ENCODE data around the gene EPB41L4A.
"Not testable (repeated sequence)": the region's sequence is repeated elsewhere in the genome, so short reads cannot be mapped to it uniquely, and the experiment has no call there.

EPB41L4A gene

DNA sequence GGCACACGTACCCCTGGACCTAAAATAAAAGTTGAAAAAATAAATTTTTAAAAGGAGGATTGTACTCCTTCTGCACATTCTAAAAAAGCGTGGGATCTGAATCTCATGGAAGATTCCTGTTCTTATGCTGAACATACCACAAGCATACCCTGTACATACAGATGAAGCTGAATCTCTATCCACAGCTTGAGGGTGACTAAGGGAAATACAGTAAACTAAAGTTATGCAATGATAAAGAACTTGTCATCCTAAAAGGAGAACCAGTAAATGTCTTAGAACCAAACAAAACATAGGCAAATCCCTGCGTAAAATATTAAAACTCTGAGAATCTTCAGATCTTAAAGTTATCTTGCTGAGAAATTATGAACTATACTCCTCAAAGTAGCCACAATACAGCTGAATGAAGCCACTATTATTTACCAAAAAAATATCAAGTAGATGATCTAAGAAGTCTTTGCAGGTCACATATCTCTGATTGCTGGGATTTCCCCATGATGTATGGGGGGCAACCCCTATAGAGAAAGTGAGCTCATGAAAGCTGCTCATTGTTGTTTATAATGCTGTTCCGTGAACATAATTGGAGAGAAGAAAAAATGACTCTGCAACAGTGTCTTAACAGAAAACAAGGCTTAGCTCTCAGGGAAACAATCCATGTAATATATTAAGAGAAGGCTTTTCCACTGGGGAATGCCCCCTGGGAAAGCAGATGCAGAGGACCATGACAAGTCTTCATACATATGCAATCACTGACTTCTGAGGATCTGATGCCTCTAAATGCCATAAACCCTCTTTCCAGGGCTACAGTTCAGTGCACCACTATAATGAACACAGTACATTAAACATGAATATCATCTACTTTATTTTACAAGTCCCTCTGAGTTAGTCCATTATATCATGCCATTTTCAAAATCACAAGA lies 210.1 kb downstream of the EPB41L4A start:
- no peak for DNase-seq (ENCODE audit: low read depth)

DNA sequence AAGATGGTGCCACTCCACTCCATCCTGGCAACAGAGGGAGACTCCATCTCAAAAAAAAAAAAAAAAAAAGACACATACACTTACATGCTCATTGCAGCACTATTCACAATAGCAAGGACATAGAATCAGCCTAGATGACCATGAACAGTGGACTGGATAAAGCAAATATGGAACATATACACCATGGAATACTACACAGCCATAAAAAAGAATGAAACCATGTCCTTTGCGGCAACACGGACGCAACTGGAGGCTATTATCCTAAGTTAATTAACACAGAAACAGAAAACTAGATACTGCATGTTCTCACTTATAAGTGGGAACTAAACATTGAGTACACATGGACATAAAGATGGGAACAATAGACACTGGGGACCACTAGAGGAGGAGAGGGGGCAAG lies 210.9 kb downstream of the EPB41L4A start:
- DNase-seq (ENCODE audit: low read depth), result not testable (repeated sequence)

DNA sequence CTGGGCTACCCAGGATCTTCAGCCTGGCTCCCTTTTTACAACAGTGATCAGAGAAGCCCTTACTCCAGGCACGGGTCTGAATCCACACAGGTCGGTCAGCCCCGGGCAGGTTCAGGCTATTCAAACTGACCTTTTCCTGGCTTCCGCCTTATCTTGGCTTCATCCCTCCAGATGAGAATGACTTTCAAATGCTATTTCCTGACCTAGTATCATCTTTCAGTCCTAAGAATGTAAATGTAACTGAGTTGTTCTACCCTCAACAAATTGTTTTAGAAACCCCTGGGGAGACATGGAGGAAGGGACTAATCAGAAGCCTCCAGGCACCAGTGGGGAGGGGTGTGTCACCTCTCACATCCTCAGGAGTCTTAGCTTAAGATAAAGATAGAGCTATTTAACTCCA lies 213.2 kb downstream of the EPB41L4A start:
- no peak for DNase-seq (ENCODE audit: low read depth)

DNA sequence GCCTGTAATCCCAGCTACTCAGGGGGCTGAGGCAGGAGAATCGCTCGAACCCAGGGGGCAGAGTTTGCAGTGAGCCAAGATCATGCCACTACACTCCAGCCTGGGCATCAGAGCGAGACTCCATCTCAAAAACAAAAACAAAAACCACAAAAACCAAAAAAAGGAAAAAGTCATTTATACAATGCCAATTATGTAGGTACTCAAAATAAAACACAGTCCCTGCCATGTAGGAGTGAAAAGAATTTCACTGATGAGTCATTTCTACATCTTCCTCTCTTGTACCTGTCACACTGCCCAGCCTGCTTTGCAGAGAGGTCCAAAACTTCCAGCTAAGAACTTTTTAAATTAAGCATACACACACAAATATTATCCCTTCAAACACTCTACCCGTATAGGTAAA lies 215.8 kb downstream of the EPB41L4A start:
- no peak for DNase-seq (ENCODE audit: low read depth)

DNA sequence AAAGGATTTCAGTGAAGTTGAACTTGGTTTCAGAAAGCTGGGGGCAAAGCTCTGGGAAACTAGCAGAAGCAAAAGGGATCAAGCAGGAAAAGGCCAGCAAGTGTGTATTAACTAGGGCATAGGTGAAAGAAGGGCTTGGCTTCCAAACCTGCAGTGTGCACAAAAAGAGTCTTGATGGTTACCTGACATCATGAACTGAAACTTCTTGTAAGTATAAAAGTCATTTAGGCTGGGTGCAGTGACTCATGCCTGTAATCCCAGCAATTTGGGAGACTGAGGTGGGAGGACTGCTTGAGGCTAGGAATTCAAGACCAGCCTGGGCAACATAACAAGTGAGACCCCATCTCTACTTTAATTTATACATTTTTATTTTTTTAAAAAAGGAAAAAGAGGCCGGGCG lies 216.4 kb downstream of the EPB41L4A start:
- no peak for DNase-seq (ENCODE audit: low read depth)

DNA sequence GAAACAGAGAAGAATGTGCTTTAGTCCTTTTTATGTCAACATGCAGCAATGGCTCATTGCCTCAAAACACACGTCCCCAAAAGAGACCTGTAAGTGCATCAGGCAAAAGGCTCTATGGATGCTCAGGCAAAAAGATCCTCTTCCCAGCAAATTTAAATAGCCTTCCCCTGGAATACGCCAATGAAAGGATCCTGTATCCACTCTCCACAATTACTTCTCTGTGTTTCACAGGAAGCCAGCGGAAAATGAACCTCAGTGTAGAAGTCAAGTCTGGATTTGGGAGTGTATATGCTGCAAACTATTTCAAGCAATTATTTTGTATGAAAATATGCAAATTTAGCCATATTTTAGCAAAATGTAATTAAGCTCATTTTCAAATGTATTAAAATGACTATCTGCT lies 217.9 kb downstream of the EPB41L4A start:
- no peak for DNase-seq (ENCODE audit: low read depth)

DNA sequence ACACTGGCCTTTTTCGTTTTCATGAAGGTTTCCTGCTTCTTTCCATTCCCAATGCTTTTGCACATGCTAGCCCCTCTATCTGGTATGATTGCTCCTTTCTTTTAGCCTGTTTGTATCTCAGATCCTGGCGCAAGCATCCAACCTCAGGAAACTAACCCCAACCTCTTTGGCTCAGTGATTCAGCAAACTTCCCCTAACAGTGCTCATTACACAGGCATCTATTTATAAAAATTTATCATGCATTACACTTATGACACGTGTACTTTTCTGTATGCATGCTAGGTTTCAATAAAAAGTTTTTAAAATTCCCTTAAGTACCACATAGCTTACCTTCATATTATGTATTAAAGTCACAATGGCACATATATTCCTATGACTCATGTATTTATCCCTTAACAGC lies 218.9 kb downstream of the EPB41L4A start:
- no peak for DNase-seq (ENCODE audit: low read depth)

DNA sequence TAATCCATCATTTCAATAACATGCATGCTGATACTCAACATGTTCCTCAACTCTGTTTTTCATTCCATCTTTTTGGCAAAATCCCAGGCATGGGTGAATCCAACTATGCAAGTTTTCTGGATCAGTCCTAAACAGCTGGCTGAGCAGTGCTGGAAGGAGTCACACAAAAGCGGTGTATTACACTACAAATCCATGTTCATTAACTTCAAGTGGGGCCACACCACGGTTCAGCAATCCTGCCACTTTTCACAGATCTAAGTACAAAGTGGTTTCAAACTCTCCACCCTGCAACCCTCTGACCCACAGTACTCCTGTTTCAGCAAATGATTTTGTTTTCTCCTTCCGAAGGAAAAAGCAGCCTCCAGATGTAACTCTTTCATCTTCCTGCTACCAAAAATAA lies 222.5 kb downstream of the EPB41L4A start:
- DNase-seq (ENCODE audit: low read depth), result no peak

DNA sequence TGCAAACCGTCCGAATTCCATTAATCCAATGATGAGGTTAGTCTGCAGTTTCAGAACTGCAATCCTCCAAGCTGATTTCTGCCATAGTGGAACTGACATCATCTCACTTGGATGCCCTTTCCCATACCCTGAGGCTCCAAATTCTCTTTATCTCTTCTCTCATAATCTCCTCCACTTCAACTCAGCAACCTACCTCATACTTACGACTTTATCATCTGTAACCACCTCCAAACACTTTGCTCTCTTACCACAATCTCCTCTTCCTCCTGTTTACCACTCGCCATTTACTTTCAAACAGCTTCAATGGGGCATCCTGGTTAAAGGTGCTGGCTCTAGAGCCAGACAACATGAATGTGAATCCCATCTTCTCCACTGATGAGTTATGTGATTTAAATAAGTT lies 223.2 kb downstream of the EPB41L4A start:
- no peak for DNase-seq (ENCODE audit: low read depth)

DNA sequence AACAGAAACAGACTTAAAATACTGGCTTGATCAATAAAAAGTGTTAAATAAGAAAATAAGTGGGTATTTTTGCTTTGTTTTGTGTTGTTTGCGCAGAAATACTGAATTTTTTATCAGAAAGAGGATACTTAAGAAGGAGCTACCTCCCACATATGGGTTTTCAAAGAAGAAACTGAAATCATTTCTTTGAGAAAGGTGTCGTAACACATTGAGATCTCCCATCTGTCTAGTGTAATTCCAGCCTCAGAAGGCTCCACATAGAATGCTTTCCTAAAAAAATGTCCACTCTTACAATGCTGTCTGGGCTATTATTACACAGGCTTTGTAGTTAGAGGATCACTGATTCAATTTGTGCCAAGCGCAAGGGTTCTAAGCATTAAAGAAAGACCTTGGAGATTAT lies 226.2 kb downstream of the EPB41L4A start:
- no peak for DNase-seq (ENCODE audit: low read depth)

DNA sequence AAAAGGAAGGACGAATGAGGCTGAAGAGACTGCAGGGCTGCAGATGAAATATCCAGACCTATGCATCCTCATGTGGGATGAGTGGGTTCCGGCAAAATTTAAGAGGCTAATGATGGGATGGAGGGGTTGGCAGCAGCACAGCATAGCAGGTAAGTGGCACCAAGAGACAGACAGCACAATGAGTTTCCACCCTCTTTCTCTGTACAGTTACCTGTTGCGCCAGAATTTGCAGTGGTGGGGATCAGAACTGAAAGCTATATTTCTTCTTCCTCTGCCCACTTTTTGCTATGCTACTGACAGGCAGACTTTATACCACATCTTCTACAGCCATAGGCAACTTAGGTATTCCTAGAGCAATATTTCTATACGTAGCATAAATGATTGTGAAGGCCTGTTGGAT lies 227.0 kb downstream of the EPB41L4A start:
- DNase-seq (ENCODE audit: low read depth), result no peak

DNA sequence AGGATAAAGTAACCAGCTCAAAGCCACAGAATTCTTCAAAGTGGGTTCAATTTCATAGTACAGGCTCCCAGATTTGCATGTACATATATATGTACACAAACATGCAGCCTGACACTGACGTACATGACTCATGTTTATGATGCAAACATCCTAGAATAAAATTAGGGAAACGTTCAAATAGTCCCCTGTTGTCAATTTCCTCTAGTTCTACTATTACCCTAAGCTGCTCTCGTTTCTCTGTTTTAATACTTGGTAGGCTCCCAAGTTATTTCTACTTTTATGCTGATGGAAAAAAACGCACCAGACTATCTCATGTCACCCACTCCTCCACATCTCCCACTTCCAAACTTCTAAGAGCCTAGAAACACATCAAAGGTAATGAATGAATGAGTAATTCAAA lies 229.7 kb downstream of the EPB41L4A start:
- DNase-seq (ENCODE audit: low read depth), result no peak

DNA sequence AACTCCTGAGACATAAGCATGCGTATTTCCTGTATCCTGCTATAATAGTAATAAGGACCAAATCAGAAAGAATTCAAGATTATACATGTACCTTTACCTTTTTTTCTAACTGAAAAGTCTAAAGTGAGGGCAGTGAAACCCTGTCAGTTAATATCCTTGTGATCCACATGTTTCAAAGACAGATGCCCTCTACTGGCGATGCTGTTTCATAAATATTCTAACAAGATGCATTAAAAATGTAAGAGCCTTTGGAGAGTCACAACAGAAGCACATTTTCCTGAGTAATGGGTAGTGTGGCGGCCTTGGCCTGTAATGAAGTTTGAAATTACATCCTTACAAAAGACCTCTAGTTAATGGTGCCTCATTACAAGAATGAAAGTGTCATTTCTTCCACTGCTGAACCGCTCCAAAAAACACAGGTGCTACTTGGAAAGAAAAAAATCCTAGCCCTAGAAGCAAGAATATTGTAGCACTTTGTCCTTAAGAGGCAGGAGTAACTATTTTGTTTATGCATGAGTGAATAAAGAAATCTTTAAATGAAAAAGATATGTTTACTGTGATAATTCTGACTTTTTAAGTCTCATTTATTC lies 232.6 kb downstream of the EPB41L4A start:
- DNase-seq (ENCODE audit: low read depth), result no peak

DNA sequence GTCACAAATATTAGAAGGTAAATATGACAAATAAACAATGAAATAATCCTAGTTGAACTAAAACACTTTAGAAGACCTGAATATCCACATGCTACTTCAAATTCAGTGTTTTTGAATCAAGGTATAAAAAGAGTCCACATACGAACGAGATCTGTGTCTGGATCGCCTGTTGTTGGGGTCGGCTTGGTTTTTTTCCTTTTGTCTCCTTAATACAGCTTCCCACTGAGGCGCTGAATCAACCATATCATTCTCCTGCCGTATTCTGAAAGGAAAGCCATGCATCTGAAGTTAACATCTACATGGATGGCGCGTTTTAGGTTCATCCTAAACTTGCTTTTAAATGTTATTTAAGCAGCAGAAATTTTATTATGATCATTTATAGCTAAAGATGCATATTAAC lies 235.2 kb downstream of the EPB41L4A start:
- no peak for DNase-seq (ENCODE audit: low read depth)

DNA sequence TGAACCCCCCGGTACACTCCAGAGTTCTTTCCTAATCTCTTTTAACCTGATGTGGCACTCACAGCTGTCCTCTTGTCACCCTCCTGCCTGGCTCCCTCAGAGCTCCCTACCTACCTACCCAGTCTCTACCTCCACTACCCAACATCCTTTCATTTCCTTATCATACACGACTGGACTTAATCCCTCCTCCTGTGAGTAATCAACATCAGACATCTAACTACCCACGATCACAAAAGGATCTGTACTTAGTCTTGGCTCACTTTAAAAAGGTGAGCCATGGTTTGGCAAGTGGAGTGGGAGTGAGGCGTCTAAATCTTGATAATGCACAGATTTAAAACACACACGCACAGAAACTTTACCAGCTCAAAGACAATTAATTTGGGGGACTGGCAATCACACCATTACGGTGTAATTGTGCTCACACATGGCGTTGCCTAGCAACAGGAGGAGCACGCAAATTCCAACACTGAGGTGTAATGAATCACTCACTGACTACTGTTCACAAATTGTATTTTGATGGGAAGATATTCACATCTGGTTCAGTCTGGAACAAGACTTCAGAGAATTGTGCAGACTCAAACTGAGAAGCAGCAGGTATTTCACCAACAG lies 235.9 kb downstream of the EPB41L4A start:
- DNase-seq (ENCODE audit: low read depth), result no peak

DNA sequence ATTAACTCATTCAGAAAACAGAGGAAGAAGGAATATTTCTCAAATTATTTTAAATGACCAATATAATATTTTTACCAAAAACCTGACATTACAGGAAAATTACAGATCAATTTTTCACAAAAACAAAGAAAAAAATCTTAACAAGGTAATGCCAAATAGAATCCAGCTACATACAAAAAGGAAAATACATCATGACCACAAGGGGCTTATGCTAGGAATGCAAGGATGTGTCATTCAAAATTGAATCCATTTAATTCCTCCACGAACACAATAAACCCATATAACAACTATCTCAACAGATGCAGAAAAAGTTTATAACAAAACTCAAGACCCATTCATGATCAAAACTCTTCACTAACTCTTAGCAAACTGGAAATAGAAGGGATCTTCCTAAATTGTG lies 239.8 kb downstream of the EPB41L4A start:
- DNase-seq (ENCODE audit: low read depth), result no peak

DNA sequence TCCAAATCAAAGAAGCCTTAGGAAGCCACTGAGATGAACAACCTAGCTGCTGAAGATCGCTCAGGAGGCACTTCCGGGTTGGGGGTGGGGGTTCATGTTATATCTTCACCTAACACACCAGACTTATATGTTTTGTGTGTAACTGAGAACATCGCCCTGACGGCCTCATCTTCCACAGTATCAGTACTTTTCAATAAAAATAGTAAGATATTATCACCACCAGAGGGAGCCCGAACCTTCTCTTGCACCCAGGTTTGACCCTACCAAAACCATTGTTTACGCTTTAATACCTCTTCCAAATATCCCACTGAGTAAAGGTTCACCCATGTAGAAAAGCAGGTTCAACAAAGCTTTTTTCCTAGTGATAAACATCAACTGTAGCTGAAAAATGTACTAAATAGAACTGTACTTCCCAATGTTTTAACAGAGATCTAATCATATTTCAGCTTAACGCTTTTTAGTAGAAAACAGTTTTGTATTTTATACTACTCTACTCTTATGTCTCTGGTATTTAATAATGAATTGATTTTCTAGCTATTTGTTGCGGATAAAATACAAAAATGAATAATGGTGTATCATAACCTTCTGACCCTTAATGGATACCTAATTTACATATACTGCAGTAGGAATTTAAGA lies 244.0 kb downstream of the EPB41L4A start:
- no peak for DNase-seq (ENCODE audit: low read depth)

DNA sequence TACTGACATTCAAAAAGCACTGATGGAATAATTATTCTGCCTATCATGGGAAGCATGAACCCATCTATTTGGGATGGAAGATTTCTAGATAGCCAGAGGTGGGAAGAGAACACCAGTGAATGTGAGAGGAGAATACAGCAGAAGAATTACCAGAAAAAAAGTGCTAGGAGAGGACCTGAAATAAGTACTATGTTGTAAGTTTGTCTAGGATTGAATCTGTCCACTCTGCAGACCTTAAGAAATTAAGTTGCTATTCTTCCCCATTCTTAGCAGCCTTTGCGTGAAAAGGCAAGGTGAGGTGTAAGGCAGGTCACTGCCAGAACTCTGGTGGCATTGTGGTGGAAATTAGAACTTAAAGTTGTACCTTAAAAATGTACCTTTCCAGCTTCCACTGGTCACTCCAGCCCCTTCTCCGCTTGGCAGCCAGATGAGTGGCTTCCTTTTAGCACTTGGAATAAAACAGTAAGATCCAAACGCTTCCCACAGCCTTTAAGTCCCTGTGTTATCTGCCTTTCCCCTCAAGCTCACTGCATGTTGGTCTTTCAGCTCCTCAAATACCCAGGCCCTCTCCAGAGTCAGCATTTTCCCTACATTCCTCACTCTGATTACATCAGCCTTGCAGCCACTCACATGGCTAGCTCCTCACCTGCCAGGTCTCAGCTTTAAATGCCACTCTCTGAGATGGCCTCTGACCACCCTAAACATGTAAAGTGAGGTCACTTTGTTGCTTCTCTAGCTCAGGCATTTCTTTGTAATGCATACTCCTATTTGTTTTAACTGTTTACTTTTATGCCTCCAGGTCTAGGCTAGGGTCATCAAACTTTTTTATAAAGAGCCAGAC lies 253.0 kb downstream of the EPB41L4A start:
- DNase-seq (ENCODE audit: low read depth), result no peak

DNA sequence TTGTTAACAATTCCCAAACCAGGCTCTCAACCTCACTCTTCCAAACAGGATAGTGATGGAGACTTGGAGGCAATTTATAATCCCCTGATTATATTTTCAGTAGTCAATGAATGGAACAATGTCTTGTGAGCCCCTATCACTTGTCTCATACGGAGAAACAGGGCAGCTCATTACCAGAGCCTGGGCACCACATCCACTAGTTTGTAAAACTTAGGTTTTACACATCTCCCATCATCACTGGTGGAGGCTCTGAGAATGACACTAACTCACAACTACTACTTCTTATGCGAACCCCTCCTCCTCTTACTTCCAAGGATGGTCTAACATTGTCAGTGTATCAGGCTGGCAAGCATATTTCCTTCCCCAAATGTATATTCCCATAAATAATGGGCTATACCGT lies 253.7 kb downstream of the EPB41L4A start:
- no peak for DNase-seq (ENCODE audit: low read depth)

DNA sequence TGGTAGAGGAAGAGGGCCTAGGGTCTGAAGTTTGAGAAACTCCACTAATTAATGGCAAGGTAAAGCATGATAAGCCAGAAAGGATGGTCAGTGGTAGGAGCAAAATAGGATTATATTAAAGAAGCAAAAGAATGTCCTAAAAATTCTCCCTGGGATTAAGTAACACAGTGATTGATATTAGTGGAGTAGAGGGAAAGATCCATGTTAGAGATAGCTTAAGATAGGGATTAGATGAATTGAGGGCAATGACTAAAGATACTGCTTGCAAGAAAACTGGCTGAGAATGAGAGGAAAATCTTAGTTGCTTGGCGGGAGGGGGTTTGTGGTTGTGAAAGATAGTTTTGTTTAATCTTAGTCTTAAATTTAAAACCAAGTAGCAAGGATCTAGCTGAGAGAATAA lies 255.6 kb downstream of the EPB41L4A start:
- no peak for DNase-seq (ENCODE audit: low read depth)

DNA sequence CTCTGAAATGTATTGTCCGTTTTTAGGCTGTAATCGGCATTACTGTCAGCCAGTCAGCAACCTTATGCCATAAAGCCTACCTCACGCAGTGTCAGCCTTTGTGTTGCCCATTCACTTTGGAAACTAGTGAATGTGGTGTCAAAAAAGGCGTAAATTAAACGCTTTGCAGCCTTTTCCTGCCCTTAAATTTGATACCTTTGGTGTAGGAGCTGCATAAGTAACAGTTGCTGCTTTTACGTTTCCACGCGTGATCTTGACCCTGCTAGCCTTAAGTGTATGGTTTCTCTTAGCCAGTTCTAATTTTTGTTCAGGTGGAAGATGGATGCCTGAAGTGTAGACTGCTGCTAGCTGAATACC lies 257.7 kb downstream of the EPB41L4A start:
- DNase-seq (ENCODE audit: low read depth), result no peak

Measured in activated T-cell treated with anti-CD3 and anti-CD28 coated beads for 48 hours (primary cell).